Measurements from ENCODE around the gene SETDB1. TPM values are rescaled to one million over a fixed set of nuclear protein-coding genes. Genes with fewer than 3 reads are reported as not detected.

SETDB1 gene
- total RNA-seq, 1 donor from 2014 or later, result 79.5 TPM

GRCh38 chr1:150970808-150971582, 44.8 kb downstream of the SETDB1 start:
- H3K36me3 ChIP-seq, result no peaks in the 10 kb centered on the region
- H3K79me2 ChIP-seq (ENCODE audit: low read depth), result peaks cover 75% of the 10 kb centered on the region
- Mint-ChIP-seq H3K4me3 (peak overlapping the region; percentile 90), H3K27ac (peak overlapping the region; percentile 87), H3K36me3 (peaks cover 28% of the 10 kb centered on the region), H3K27me3 (ENCODE audit: insufficient read depth, low read depth) (peaks cover 5% of the 10 kb centered on the region), H3K4me1 (peaks cover 38% of the 10 kb centered on the region), H3K9me3 (no peaks in the 10 kb centered on the region)
- H3K9ac ChIP-seq, result no peak overlapping the region
- peaks cover 33% of the 10 kb centered on the region for H3K4me1 ChIP-seq
- H3K27ac ChIP-seq, result peak overlapping the region; percentile 35
- no peaks in the 10 kb centered on the region for H3K9me3 ChIP-seq (ENCODE audit: low read depth)
- H4K20me1 ChIP-seq (ENCODE audit: low read depth), result peaks cover 67% of the 10 kb centered on the region
- peak overlapping the region; percentile 95 for H3K4me3 ChIP-seq
- peaks cover 8% of the 10 kb centered on the region for H3K27me3 ChIP-seq
- H2AFZ ChIP-seq (replicated peaks), result no peak overlapping the region
- peak overlapping the region; percentile 97 for H3K4me2 ChIP-seq
- peak; percentile 60 for DNase-seq (ENCODE audit: low spot score)
- TF ChIP-seq EZH2phosphoT487 (IDR thresholded peaks at IDR 0.05) (no peak), EZH2 (IDR thresholded peaks at IDR 0.05) (no peak)
- TF ChIP-seq, protein P1, sequence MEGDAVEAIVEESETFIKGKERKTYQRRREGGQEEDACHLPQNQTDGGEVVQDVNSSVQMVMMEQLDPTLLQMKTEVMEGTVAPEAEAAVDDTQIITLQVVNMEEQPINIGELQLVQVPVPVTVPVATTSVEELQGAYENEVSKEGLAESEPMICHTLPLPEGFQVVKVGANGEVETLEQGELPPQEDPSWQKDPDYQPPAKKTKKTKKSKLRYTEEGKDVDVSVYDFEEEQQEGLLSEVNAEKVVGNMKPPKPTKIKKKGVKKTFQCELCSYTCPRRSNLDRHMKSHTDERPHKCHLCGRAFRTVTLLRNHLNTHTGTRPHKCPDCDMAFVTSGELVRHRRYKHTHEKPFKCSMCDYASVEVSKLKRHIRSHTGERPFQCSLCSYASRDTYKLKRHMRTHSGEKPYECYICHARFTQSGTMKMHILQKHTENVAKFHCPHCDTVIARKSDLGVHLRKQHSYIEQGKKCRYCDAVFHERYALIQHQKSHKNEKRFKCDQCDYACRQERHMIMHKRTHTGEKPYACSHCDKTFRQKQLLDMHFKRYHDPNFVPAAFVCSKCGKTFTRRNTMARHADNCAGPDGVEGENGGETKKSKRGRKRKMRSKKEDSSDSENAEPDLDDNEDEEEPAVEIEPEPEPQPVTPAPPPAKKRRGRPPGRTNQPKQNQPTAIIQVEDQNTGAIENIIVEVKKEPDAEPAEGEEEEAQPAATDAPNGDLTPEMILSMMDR (IDR thresholded peaks at IDR 0.05), result no peak
- peaks cover 33% of the 10 kb centered on the region for H3F3A ChIP-seq (ENCODE audit: low read depth)

DNA sequence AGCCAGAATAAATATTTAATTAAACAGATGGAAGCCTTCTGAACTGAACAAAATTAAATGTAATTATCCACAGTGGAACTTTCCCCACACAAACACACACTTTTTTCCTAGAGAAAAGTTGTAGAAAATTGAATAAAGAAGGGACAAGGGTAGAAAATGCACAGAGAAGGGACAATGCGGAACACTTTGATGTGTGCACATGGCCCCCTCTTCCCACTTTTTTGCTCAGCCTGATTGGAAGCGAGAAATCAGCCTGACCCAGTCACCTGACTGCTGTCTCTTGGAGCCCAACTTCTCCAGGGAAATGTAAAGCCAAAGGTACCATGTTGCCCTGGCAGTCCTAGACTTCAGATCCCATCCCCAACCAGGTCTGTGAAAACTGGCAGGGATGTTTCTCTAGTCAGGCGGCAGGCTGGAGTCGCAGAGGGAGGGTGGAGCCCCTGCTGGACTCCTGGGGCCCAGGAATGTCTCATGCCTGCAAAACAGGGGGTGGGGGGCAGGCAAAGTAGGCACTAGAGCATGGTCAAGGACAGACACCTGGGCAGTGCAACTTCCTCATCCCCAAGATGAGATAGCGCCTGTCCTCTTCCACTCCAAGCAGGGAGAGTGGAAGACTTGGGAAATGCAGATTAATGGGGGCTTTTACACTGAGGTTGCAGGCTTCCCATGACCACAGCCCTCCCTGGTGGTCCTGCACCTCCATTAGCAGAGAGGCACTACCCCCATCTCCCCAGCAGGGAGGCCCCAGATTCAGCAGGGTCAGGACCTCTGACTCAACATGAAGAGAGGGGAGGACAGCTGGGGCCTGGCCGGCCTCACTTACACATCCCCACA, 45.6 kb downstream of the SETDB1 start:
- Histone ChIP-seq H3K27me3 (peaks cover 11% of the 10 kb centered on the region), H3K79me2 (ENCODE audit: low read depth) (peaks cover 75% of the 10 kb centered on the region), H2AFZ (replicated peaks) (no peak overlapping the region), H3K4me2 (peak overlapping the region; percentile 97), H4K20me1 (ENCODE audit: low read depth) (peaks cover 61% of the 10 kb centered on the region), H3K27ac (peak overlapping the region; percentile 35), H3K9ac (peak overlapping the region; percentile 30), H3F3A (ENCODE audit: low read depth) (peaks cover 37% of the 10 kb centered on the region), H3K4me1 (peaks cover 34% of the 10 kb centered on the region), H3K4me3 (peak overlapping the region; percentile 95), H3K36me3 (no peaks in the 10 kb centered on the region), H3K9me3 (ENCODE audit: low read depth) (no peaks in the 10 kb centered on the region)
- H3K9me3 Mint-ChIP-seq, result no peaks in the 10 kb centered on the region
- H3K36me3 Mint-ChIP-seq, result peaks cover 21% of the 10 kb centered on the region
- peak; percentile 58 for DNase-seq (ENCODE audit: low spot score)
- peak overlapping the region; percentile 87 for H3K27ac Mint-ChIP-seq
- TF ChIP-seq EZH2 (IDR thresholded peaks at IDR 0.05), result no peak
- no peak for TF ChIP-seq EZH2phosphoT487 (IDR thresholded peaks at IDR 0.05)
- TF ChIP-seq, protein P1 (IDR thresholded peaks at IDR 0.05), result no peak
- H3K4me3 Mint-ChIP-seq, result peak overlapping the region; percentile 90
- H3K4me1 Mint-ChIP-seq, result peaks cover 41% of the 10 kb centered on the region
- peaks cover 5% of the 10 kb centered on the region for H3K27me3 Mint-ChIP-seq (ENCODE audit: insufficient read depth, low read depth)

- H3K27ac ChIP-seq, result peak overlapping the region; percentile 14
- no peaks in the 10 kb centered on the region for H3K9me3 ChIP-seq (ENCODE audit: low read depth)
- H3K4me3 ChIP-seq, result peak overlapping the region; percentile 95
- TF ChIP-seq, protein P1 (IDR thresholded peaks at IDR 0.05), result no peak
- TF ChIP-seq EZH2 (IDR thresholded peaks at IDR 0.05) (no peak), EZH2phosphoT487 (IDR thresholded peaks at IDR 0.05) (no peak)
- H3K4me3 Mint-ChIP-seq, result peak overlapping the region; percentile 90
- DNase-seq (ENCODE audit: low spot score), result no peak
- no peak overlapping the region for H2AFZ ChIP-seq (replicated peaks)
- H3F3A ChIP-seq (ENCODE audit: low read depth), result peaks cover 42% of the 10 kb centered on the region
- no peaks in the 10 kb centered on the region for H3K9me3 Mint-ChIP-seq
- H3K36me3 ChIP-seq, result no peaks in the 10 kb centered on the region
- peaks cover 5% of the 10 kb centered on the region for H3K27me3 Mint-ChIP-seq (ENCODE audit: insufficient read depth, low read depth)
- peak overlapping the region; percentile 97 for H3K4me2 ChIP-seq
- peaks cover 75% of the 10 kb centered on the region for H3K79me2 ChIP-seq (ENCODE audit: low read depth)
- H3K9ac ChIP-seq, result peak overlapping the region; percentile 30
- peaks cover 41% of the 10 kb centered on the region for H3K4me1 ChIP-seq
- H3K27me3 ChIP-seq, result peaks cover 11% of the 10 kb centered on the region
- peak overlapping the region; percentile 62 for H3K27ac Mint-ChIP-seq
- peaks cover 42% of the 10 kb centered on the region for H3K4me1 Mint-ChIP-seq
- H3K36me3 Mint-ChIP-seq, result peaks cover 14% of the 10 kb centered on the region
- H4K20me1 ChIP-seq (ENCODE audit: low read depth), result peaks cover 56% of the 10 kb centered on the region
Measured at GRCh38 chr1:150972417-150972940, 46.3 kb downstream of the SETDB1 start.

Measured in neural progenitor cell (in vitro differentiated cells).